HEK293T (cell line): ENCODE data around the gene ATP8A2.
"Not testable (repeated sequence)": the region's sequence is repeated elsewhere in the genome, so short reads cannot be mapped to it uniquely, and the experiment has no call there.

Experiments used
- ARNT ChIP-seq: fragments of 450-650 bp; IDR thresholded peaks from 2 replicates; pipeline ENCODE4 v1.6.1; 2017; ENCODE audit warnings: mild to moderate bottlenecking
- BHLHE40 ChIP-seq: fragments of 450-650 bp; IDR thresholded peaks from 2 replicates; pipeline ENCODE4 v1.6.1; 2016; ENCODE audit warnings: mild to moderate bottlenecking, moderate library complexity, borderline replicate concordance
- FOXA1 ChIP-seq: fragments of 450-650 bp; IDR thresholded peaks from 2 replicates; pipeline ENCODE4 v1.6.1; 2016; ENCODE audit warnings: mild to moderate bottlenecking
- HDGF ChIP-seq: fragments of 450-650 bp; IDR thresholded peaks from 2 replicates; pipeline ENCODE4 v1.6.1; 2017; ENCODE audit warnings: antibody characterized with exemption, borderline replicate concordance
- LEF1 ChIP-seq: fragments of 450-650 bp; IDR thresholded peaks from 2 replicates; pipeline ENCODE4 v1.6.1; 2017; ENCODE audit warnings: mild to moderate bottlenecking, borderline replicate concordance
- NFRKB ChIP-seq: fragments of 450-650 bp; IDR thresholded peaks from 2 replicates; pipeline ENCODE4 v1.6.1; 2016; ENCODE audit warnings: mild to moderate bottlenecking, moderate library complexity
- SP1 ChIP-seq: fragments of 450-650 bp; IDR thresholded peaks from 2 replicates; pipeline ENCODE4 v1.6.1; 2017
- SUZ12 ChIP-seq: fragments of 450-650 bp; IDR thresholded peaks from 2 replicates; pipeline ENCODE4 v1.6.1; 2016; ENCODE audit warnings: mild to moderate bottlenecking

DNA sequence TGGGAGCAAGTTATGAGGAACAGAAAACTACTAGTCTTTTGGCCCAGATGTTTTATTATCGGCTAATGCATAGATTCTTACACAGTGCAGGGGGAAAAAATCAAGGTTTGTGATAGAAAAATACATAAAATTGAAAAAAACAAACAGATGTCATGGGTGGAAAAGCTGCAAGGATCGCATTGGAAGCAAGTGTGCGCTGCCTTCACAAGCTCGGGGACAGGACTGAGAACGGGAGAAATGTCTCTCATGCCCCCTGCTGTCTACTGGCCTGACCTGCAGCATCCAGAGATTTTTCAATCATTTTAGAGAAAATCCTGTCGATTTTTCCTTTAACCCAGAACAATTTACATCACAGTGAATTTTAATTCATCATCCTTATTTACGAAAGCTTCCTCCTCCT, 700.6 kb downstream of the ATP8A2 start:
- not testable (repeated sequence) for TF ChIP-seq SUZ12, NFRKB, ARNT, SP1, BHLHE40, LEF1, FOXA1, HDGF
